RWPE1 (cell line): ENCODE measurements around the gene FBXW4.

ENCODE experiments used
- CTCF ChIA-PET: fragments of 350-600 bp; sonication (Branson Sonifier 250); formaldehyde crosslinking; extraction: SDS; loops from one replicate; lab custom pipeline; 2021; lab: Yijun Ruan, JAX
- POLR2A ChIA-PET: fragments of 400-600 bp; formaldehyde crosslinking; extraction: SDS; loops from one replicate; lab custom pipeline; 2020; ENCODE audit warnings: antibody characterized with exemption; ENCODE audit not compliant: low non-redundant PET; lab: Yijun Ruan, JAX
- DNase-seq: peaks from one replicate; pipeline ENCODE4 v3.0.0; 2012; ENCODE audit warnings: low spot score
- H3K27ac ChIP-seq: fragments of 450-650 bp; 2 replicates; pipeline ENCODE4 v1.5.1; 2017
- CTCF ChIP-seq: fragments of 450-650 bp; conservative IDR thresholded peaks from 2 replicates; pipeline ENCODE4 v1.5.1; 2017; ENCODE audit warnings: low read depth, mild to moderate bottlenecking

FBXW4 gene

GRCh38 chr10:101682172-101682825 lies 12.7 kb downstream of the FBXW4 start:
- TF ChIP-seq CTCF = no peak
- no peak overlapping the region for H3K27ac ChIP-seq
- no peak for DNase-seq
- CTCF ChIA-PET = interaction anchor here (0.6 to 0.7 kb wide), 3 partner anchors 11 to 548 kb away, joined by 3 to 4 read pairs (median 4); no protein-coding TSS in a partner anchor
- POLR2A ChIA-PET = no interaction called here

GRCh38 chr10:101676565-101676964 lies 18.4 kb downstream of the FBXW4 start:
- DNase-seq = no peak
- ChIA-PET CTCF (no interaction called here), POLR2A (no interaction called here)
- no peak for TF ChIP-seq CTCF
- no peak overlapping the region for H3K27ac ChIP-seq

GRCh38 chr10:101675115-101675514 lies 19.9 kb downstream of the FBXW4 start:
- DNase-seq = no peak
- no peak for TF ChIP-seq CTCF
- CTCF ChIA-PET = no interaction called here
- H3K27ac ChIP-seq = no peak overlapping the region
- POLR2A ChIA-PET = no interaction called here

- ChIA-PET POLR2A (no interaction called here), CTCF (no interaction called here)
- no peak overlapping the region for H3K27ac ChIP-seq
- no peak for TF ChIP-seq CTCF
- no peak for DNase-seq
These were observed 22.4 kb downstream of the FBXW4 start for GRCh38 chr10:101672536-101672935.

GRCh38 chr10:101671453-101671852 lies 23.5 kb downstream of the FBXW4 start:
- no peak overlapping the region for H3K27ac ChIP-seq
- ChIA-PET POLR2A (no interaction called here), CTCF (no interaction called here)

GRCh38 chr10:101670635-101671034 lies 24.3 kb downstream of the FBXW4 start:
- no peak overlapping the region for H3K27ac ChIP-seq
- TF ChIP-seq CTCF = no peak
- no peak for DNase-seq
- POLR2A ChIA-PET = no interaction called here
- CTCF ChIA-PET = interaction anchor here (0.7 kb wide), 1 partner anchor 103 kb away, joined by 3 read pairs; no protein-coding TSS in a partner anchor

More at GRCh38 chr10:101671453-101671852, 23.5 kb downstream of the FBXW4 start:
- no peak for DNase-seq
- TF ChIP-seq CTCF = no peak
